ENCODE data around the gene UBA3. TPM values are rescaled to one million over a fixed set of nuclear protein-coding genes. Genes with fewer than 3 reads are reported as not detected.

UBA3 gene
- total and polyA plus RNA-seq, 4 donors = 41.2 to 107 (median 49.1) TPM

- WGBS, 2 donors = 69 to 71% methylated on average over 5 of the region's 5 CpGs
- no peak overlapping the region for H3K9ac ChIP-seq (ENCODE audit: insufficient read depth in 1 of 2, low read length in 2 of 2)
- DNase-seq (peak in 1 of 3 donors; percentile 19), ATAC-seq (ENCODE audit: insufficient read depth, low FRiP score) (no peak)
- H3K36me3 ChIP-seq (ENCODE audit: control insufficient read depth in 4 of 4, insufficient read depth in 4 of 4, low read length in 4 of 4) = peaks cover 0 to 5% (median 4%) of the 10 kb centered on the region in 4 donors
- H3K4me3 ChIP-seq = no peak overlapping the region
- no peaks in the 10 kb centered on the region for H3K27me3 ChIP-seq (ENCODE audit: control insufficient read depth in 3 of 3, insufficient read depth in 3 of 3, low read length in 2 of 3)
- no peak overlapping the region for H3K27ac ChIP-seq (ENCODE audit: low read depth in 1 of 2, low read length in 1 of 2)
- H3K4me1 ChIP-seq (ENCODE audit: control insufficient read depth in 5 of 5, insufficient read depth in 5 of 5, low read length in 5 of 5) = peaks cover 0 to 20% (median 5%) of the 10 kb centered on the region in 5 donors
- H3K9me3 ChIP-seq (ENCODE audit: control insufficient read depth in 4 of 4, insufficient read depth in 3 of 4, low read length in 3 of 4) = no peaks in the 10 kb centered on the region
- TF ChIP-seq, protein P1, sequence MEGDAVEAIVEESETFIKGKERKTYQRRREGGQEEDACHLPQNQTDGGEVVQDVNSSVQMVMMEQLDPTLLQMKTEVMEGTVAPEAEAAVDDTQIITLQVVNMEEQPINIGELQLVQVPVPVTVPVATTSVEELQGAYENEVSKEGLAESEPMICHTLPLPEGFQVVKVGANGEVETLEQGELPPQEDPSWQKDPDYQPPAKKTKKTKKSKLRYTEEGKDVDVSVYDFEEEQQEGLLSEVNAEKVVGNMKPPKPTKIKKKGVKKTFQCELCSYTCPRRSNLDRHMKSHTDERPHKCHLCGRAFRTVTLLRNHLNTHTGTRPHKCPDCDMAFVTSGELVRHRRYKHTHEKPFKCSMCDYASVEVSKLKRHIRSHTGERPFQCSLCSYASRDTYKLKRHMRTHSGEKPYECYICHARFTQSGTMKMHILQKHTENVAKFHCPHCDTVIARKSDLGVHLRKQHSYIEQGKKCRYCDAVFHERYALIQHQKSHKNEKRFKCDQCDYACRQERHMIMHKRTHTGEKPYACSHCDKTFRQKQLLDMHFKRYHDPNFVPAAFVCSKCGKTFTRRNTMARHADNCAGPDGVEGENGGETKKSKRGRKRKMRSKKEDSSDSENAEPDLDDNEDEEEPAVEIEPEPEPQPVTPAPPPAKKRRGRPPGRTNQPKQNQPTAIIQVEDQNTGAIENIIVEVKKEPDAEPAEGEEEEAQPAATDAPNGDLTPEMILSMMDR (IDR thresholded peaks at IDR 0.05; ENCODE audit: control extremely low read depth, extremely low read depth) = no peak
These were observed 15.5 kb upstream of the UBA3 start for GRCh38 chr3:69095636-69096035.

GRCh38 chr3:69094467-69095205 lies 14.5 kb upstream of the UBA3 start:
- DNase-seq (no peak), ATAC-seq (ENCODE audit: insufficient read depth, low FRiP score) (peak; percentile 23)
- peaks cover 0 to 26% (median 8%) of the 10 kb centered on the region in 5 donors for H3K4me1 ChIP-seq (ENCODE audit: control insufficient read depth in 5 of 5, insufficient read depth in 5 of 5, low read length in 5 of 5)
- no peaks in the 10 kb centered on the region for H3K27me3 ChIP-seq (ENCODE audit: control insufficient read depth in 3 of 3, insufficient read depth in 3 of 3, low read length in 2 of 3)
- 34 to 47% methylated on average over 8 of the region's 8 CpGs for WGBS, 2 donors
- peak overlapping the region; percentile 41 to 59 for H3K27ac ChIP-seq (ENCODE audit: low read depth in 1 of 2, low read length in 1 of 2)
- H3K9me3 ChIP-seq (ENCODE audit: control insufficient read depth in 4 of 4, insufficient read depth in 3 of 4, low read length in 3 of 4) = no peaks in the 10 kb centered on the region
- peaks cover 0 to 9% (median 3%) of the 10 kb centered on the region in 4 donors for H3K36me3 ChIP-seq (ENCODE audit: control insufficient read depth in 4 of 4, insufficient read depth in 4 of 4, low read length in 4 of 4)
- TF ChIP-seq, protein P1 (IDR thresholded peaks at IDR 0.05; ENCODE audit: control extremely low read depth, extremely low read depth) = no peak
- no peak overlapping the region for H3K4me3 ChIP-seq
- no peak overlapping the region for H3K9ac ChIP-seq (ENCODE audit: insufficient read depth in 1 of 2, low read length in 2 of 2)

GRCh38 chr3:69092030-69092516 lies 11.9 kb upstream of the UBA3 start:
- 5 to 15% methylated on average over 4 of the region's 4 CpGs for WGBS, 2 donors
- peak overlapping the region in 1 of 2 donors; percentile 64 for H3K27ac ChIP-seq (ENCODE audit: low read depth in 1 of 2, low read length in 1 of 2)
- peak in 2 of 3 donors; percentile 22 to 35 for DNase-seq
- ATAC-seq (ENCODE audit: insufficient read depth, low FRiP score) = no peak
- H3K9me3 ChIP-seq (ENCODE audit: control insufficient read depth in 4 of 4, insufficient read depth in 3 of 4, low read length in 3 of 4) = no peaks in the 10 kb centered on the region
- no peak overlapping the region for H3K4me3 ChIP-seq
- H3K27me3 ChIP-seq (ENCODE audit: control insufficient read depth in 3 of 3, insufficient read depth in 3 of 3, low read length in 2 of 3) = no peaks in the 10 kb centered on the region
- H3K4me1 ChIP-seq (ENCODE audit: control insufficient read depth in 5 of 5, insufficient read depth in 5 of 5, low read length in 5 of 5) = peaks cover 3 to 37% (median 8%) of the 10 kb centered on the region in 5 donors
- peak overlapping the region in 1 of 2 donors; percentile 61 for H3K9ac ChIP-seq (ENCODE audit: insufficient read depth in 1 of 2, low read length in 2 of 2)
- TF ChIP-seq, protein P1 (IDR thresholded peaks at IDR 0.05; ENCODE audit: control extremely low read depth, extremely low read depth) = no peak
- H3K36me3 ChIP-seq (ENCODE audit: control insufficient read depth in 4 of 4, insufficient read depth in 4 of 4, low read length in 4 of 4) = peaks cover 0 to 9% (median 3%) of the 10 kb centered on the region in 4 donors
